ENCODE results near the gene CD1B.
"Not testable (repeated sequence)": the region's sequence is repeated elsewhere in the genome, so short reads cannot be mapped to it uniquely, and the experiment has no call there.

CD1B gene

GRCh38 chr1:158328426-158328825 is 2.9 kb downstream of the CD1B start:
- no peak for DNase-seq (ENCODE audit: low spot score)

GRCh38 chr1:158327481-158327880 is 3.9 kb downstream of the CD1B start:
- DNase-seq (ENCODE audit: low spot score), result no peak

DNA sequence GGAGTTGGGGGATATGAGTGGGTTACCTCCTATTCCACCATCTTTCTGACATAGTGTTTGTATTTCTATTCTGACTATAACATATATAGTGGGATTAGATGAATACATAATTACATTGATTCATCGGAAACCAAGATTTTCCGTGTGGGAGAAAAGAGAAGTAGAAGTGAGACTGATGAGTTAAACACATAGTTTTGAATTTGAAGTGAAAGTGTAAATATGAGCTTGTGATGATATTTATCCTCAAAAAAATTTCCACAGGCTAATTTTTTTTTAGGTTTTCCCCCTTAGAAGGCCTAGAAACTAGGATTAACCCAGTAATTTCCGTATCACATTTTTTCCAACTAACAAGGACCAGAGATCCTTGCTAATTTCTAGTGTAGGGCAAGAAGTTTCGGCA is 6.9 kb downstream of the CD1B start:
- no peak for DNase-seq (ENCODE audit: low spot score)

DNA sequence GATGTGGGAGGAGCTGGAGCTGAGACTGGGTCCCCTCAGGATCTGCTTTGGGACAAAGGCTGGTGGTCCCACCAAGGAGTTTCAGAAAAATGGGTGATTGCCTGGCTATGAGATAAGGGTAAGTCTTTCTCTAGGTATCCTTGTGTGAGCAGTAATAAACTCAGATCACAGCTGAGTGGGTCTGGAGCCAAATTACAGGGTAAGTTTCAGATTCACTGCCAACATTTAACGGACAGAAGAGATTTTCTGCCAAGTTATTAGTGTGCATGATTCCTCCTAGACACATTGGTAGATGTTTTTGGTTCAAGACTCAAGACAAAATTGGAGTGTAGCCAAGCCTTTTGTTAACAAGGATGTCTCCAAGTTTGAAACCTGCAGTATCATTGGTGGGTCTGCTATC is 7.5 kb downstream of the CD1B start:
- no peak for DNase-seq (ENCODE audit: low spot score)

DNA sequence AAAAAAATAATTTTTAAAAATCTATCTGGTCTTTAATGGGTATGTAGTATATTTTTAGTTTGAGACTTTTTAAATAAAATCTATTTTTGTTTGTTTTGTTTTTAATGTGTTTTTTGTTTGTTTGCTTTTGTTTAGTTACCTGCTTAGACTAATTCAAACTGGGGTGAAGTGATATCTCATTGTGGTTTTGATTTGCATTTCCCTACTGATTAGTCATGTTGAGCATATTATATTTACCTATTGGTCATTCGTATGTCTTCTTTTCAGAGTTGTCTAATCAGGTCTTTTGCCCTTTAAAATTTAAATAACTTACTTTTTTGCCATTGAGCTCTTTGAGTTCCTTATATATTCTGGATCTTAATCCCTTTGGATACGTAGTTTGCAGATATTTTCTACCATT is 20.3 kb downstream of the CD1B start:
- no peak for DNase-seq (ENCODE audit: low spot score)

GRCh38 chr1:158310623-158311022 is 20.7 kb downstream of the CD1B start:
- DNase-seq (ENCODE audit: low spot score), result no peak

DNA sequence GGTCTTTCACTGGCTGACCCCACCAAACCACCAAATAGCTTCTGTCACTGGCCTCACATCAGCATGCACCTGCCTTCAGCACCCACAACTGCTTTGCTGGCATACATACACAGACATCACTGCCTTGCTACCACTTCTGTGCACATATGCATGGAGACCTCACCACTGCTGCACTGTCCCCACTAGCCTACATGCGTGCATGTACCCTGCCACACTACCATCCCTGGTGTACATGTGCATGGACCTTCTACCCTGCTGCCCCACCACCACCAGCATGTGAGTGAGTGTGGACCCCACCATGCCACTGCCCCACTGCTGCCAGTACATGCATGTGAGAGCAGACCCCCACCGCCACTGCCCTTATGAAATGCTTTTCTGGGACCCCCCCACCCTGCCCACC is 35.5 kb downstream of the CD1B start:
- DNase-seq (ENCODE audit: low spot score), result no peak

GRCh38 chr1:158290321-158290844 is 40.9 kb downstream of the CD1B start:
- peak; percentile 54 for DNase-seq (ENCODE audit: low spot score)

DNA sequence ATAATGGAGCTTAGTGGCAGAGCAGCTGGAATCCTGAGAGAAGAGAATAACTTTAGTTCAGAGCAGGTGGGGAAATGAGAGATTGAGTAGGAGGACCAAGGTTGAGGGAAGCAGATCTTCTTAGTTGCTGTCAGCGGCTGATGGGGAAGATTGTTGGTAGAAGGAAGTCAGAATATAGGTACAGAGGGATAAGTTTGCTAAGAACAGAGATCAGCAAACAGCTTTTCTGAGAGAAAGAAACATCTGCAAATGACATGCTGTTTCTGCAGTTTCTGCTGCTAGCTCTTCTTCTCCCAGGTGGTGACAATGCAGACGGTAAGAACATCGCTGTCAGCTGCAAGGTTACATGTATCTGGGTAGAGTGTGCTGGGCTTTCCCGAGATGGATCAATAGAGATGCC is 41.5 kb downstream of the CD1B start, which contains the start of gene CD1C:
Gene CD1C (plus strand): TSS at position 113 of the 400 bp plus-strand sequence. CDS start 142 bp downstream, at position 255.
- DNase-seq (ENCODE audit: low spot score), result no peak

- DNase-seq (ENCODE audit: low spot score), result no peak
Observed at GRCh38 chr1:158286941-158287346, 44.4 kb downstream of the CD1B start.

- DNase-seq (ENCODE audit: low spot score), result no peak
Observed at GRCh38 chr1:158286487-158286886, 44.8 kb downstream of the CD1B start.

DNA sequence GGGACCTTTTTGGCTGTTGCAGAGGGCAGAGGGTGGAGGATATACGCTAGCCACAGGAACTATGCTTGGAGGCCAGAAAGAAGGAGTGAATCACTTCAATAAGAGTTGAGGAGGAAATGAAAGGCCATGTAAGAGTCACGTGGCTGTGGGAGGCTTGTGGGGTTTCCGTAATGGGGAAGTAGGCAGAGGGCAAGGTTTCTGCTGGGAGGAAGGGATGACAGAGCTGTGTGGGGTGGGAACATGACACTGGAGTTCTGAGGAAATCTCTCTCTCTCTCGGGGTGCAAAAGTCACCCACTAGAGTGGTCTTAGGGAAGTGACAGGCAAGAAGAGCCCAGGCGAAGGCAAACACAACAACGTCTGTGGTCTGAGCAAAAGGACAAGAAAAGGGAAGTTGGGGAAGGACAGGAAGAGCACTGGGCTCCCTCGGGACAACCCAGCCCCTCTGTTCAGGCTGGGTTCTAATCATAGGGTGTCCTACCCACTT is 45.5 kb downstream of the CD1B start:
- peak; percentile 78 for DNase-seq (ENCODE audit: low spot score)

DNA sequence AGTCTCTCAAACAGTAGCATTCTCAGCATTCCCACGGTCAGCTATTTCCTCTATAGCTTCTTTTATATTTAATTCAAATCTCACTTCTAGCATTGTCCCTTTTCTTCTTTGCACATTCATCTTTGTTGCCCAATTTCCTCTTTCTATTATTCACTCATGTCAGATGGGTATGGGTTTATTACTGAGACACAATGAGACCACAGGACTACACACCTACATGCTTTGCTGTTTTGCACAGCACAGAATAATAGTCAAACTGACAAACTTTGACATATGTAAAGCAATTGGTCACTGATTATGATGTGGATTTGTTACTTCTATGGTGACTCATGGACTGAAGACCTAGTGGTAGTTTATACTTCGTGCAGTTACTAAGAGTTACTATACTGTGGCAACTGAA is 47.4 kb downstream of the CD1B start:
- no peak for DNase-seq (ENCODE audit: low spot score)

DNA sequence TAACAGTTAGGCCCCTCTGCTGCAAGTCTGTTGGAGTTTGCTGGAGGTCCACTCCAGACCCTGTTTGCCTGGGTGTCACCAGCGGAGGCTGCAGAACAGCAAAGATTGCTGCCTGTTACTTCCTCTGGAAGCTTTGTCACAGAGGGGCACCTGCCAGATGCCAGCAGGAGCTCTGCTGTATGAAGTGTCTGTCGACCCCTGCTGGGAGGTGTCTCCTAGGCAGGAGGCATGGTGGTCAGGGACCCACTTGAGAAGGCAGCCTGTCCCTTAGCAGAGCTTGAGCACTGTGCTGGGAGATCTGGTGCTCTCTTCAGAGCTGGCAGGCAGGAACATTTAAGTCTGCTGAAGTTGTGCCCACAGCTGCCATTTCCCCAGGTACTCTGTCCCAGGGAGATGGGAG is 48.9 kb downstream of the CD1B start:
- not testable (repeated sequence) for DNase-seq (ENCODE audit: low spot score)
